Stimulated activated memory B cell treated with anti-CD40 and anti-IgM and Interleukin-4, amounts not matched to agents 10 μg/mL and 1 μg/mL and 100 μg/mL, for 72 hours (primary cell): Measurements from ENCODE around the gene FGGY.

Experiments
- ATAC-seq: fragments of 150-1000 bp; cut with Tn5 transposase; 2 replicates; pipeline ENCODE4 v1.10.0; 2021
- H3K27ac Mint-ChIP-seq: one replicate; pipeline ENCODE4 v1.8.0; 2022; ENCODE audit warnings: mild to moderate bottlenecking, mixed read lengths
- H3K27me3 Mint-ChIP-seq: one replicate; pipeline ENCODE4 v1.8.0; 2022; ENCODE audit warnings: mixed read lengths
- H3K36me3 Mint-ChIP-seq: one replicate; pipeline ENCODE4 v1.8.0; 2022; ENCODE audit warnings: mixed read lengths
- H3K4me1 Mint-ChIP-seq: one replicate; pipeline ENCODE4 v1.8.0; 2022; ENCODE audit warnings: mixed read lengths
- H3K4me3 Mint-ChIP-seq: one replicate; pipeline ENCODE4 v1.8.0; 2022; ENCODE audit warnings: mild to moderate bottlenecking, moderate library complexity, mixed read lengths
- H3K9me3 Mint-ChIP-seq: one replicate; pipeline ENCODE4 v1.8.0; 2022; ENCODE audit warnings: mixed read lengths

The FGGY gene

GRCh38 chr1:59763418-59763817, 466.5 kb downstream of the FGGY start:
- H3K27ac Mint-ChIP-seq = no peak overlapping the region
- H3K9me3 Mint-ChIP-seq = no peaks in the 10 kb centered on the region
- H3K4me1 Mint-ChIP-seq = peaks cover 6% of the 10 kb centered on the region
- ATAC-seq = no peak
- H3K4me3 Mint-ChIP-seq = no peak overlapping the region
- H3K27me3 Mint-ChIP-seq = no peaks in the 10 kb centered on the region
- peaks cover 5% of the 10 kb centered on the region for H3K36me3 Mint-ChIP-seq

GRCh38 chr1:59765011-59765730, 468.3 kb downstream of the FGGY start:
- Mint-ChIP-seq H3K27ac (no peak overlapping the region), H3K36me3 (peaks cover 5% of the 10 kb centered on the region), H3K27me3 (no peaks in the 10 kb centered on the region), H3K4me1 (no peaks in the 10 kb centered on the region), H3K4me3 (no peak overlapping the region), H3K9me3 (no peaks in the 10 kb centered on the region)
- ATAC-seq = no peak

GRCh38 chr1:59766227-59766855, 469.4 kb downstream of the FGGY start:
- ATAC-seq = no peak
- Mint-ChIP-seq H3K4me1 (no peaks in the 10 kb centered on the region), H3K27me3 (no peaks in the 10 kb centered on the region), H3K27ac (no peak overlapping the region), H3K9me3 (no peaks in the 10 kb centered on the region), H3K36me3 (peaks cover 5% of the 10 kb centered on the region), H3K4me3 (no peak overlapping the region)

- H3K27ac Mint-ChIP-seq = no peak overlapping the region
- no peak overlapping the region for H3K4me3 Mint-ChIP-seq
- H3K9me3 Mint-ChIP-seq = no peaks in the 10 kb centered on the region
- ATAC-seq = no peak
- no peaks in the 10 kb centered on the region for H3K27me3 Mint-ChIP-seq
- peaks cover 5% of the 10 kb centered on the region for H3K36me3 Mint-ChIP-seq
- H3K4me1 Mint-ChIP-seq = no peaks in the 10 kb centered on the region
Measured at GRCh38 chr1:59767119-59767518, 470.2 kb downstream of the FGGY start.

GRCh38 chr1:59768792-59769735, 472.2 kb downstream of the FGGY start:
- Mint-ChIP-seq H3K4me3 (no peak overlapping the region), H3K27ac (no peak overlapping the region), H3K9me3 (no peaks in the 10 kb centered on the region), H3K4me1 (no peaks in the 10 kb centered on the region), H3K36me3 (peaks cover 6% of the 10 kb centered on the region), H3K27me3 (no peaks in the 10 kb centered on the region)
- ATAC-seq = no peak

- no peak for ATAC-seq
- Mint-ChIP-seq H3K27ac (no peak overlapping the region), H3K4me3 (no peak overlapping the region), H3K36me3 (peaks cover 5% of the 10 kb centered on the region), H3K4me1 (no peaks in the 10 kb centered on the region), H3K9me3 (no peaks in the 10 kb centered on the region), H3K27me3 (no peaks in the 10 kb centered on the region)
Measured at GRCh38 chr1:59769736-59770095, 472.8 kb downstream of the FGGY start.

- Mint-ChIP-seq H3K36me3 (peaks cover 5% of the 10 kb centered on the region), H3K4me1 (no peaks in the 10 kb centered on the region), H3K4me3 (no peak overlapping the region), H3K27me3 (no peaks in the 10 kb centered on the region), H3K9me3 (no peaks in the 10 kb centered on the region), H3K27ac (no peak overlapping the region)
- ATAC-seq = no peak
Measured at GRCh38 chr1:59771361-59771760, 474.5 kb downstream of the FGGY start.

GRCh38 chr1:59775480-59775879, 478.6 kb downstream of the FGGY start:
- no peak overlapping the region for H3K4me3 Mint-ChIP-seq
- ATAC-seq = no peak
- H3K4me1 Mint-ChIP-seq = no peaks in the 10 kb centered on the region
- peaks cover 5% of the 10 kb centered on the region for H3K36me3 Mint-ChIP-seq
- H3K27ac Mint-ChIP-seq = no peak overlapping the region
- no peaks in the 10 kb centered on the region for H3K9me3 Mint-ChIP-seq
- no peaks in the 10 kb centered on the region for H3K27me3 Mint-ChIP-seq

GRCh38 chr1:59776960-59777852, 480.3 kb downstream of the FGGY start:
- Mint-ChIP-seq H3K9me3 (no peaks in the 10 kb centered on the region), H3K27me3 (no peaks in the 10 kb centered on the region), H3K4me1 (no peaks in the 10 kb centered on the region), H3K4me3 (no peak overlapping the region), H3K36me3 (peaks cover 5% of the 10 kb centered on the region), H3K27ac (no peak overlapping the region)
- no peak for ATAC-seq

GRCh38 chr1:59779949-59780348, 483.1 kb downstream of the FGGY start:
- no peaks in the 10 kb centered on the region for H3K27me3 Mint-ChIP-seq
- H3K9me3 Mint-ChIP-seq = no peaks in the 10 kb centered on the region
- no peaks in the 10 kb centered on the region for H3K36me3 Mint-ChIP-seq
- H3K4me3 Mint-ChIP-seq = no peak overlapping the region
- no peak for ATAC-seq
- no peaks in the 10 kb centered on the region for H3K4me1 Mint-ChIP-seq
- no peak overlapping the region for H3K27ac Mint-ChIP-seq

- no peak for ATAC-seq
Measured at GRCh38 chr1:59788825-59789224, 491.9 kb downstream of the FGGY start.

GRCh38 chr1:59798600-59798999, 501.7 kb downstream of the FGGY start:
- H3K27ac Mint-ChIP-seq = no peak overlapping the region
- no peaks in the 10 kb centered on the region for H3K4me1 Mint-ChIP-seq
- peaks cover 10% of the 10 kb centered on the region for H3K27me3 Mint-ChIP-seq
- peaks cover 9% of the 10 kb centered on the region for H3K9me3 Mint-ChIP-seq
- H3K4me3 Mint-ChIP-seq = no peak overlapping the region
- no peak for ATAC-seq
- H3K36me3 Mint-ChIP-seq = no peaks in the 10 kb centered on the region

More at GRCh38 chr1:59788825-59789224, 491.9 kb downstream of the FGGY start:
- Mint-ChIP-seq H3K27me3 (peaks cover 14% of the 10 kb centered on the region), H3K9me3 (peaks cover 24% of the 10 kb centered on the region), H3K4me1 (no peaks in the 10 kb centered on the region), H3K4me3 (no peak overlapping the region), H3K36me3 (peaks cover 41% of the 10 kb centered on the region), H3K27ac (no peak overlapping the region)

- H3K27me3 Mint-ChIP-seq = peaks cover 10% of the 10 kb centered on the region
- no peak overlapping the region for H3K27ac Mint-ChIP-seq
- H3K36me3 Mint-ChIP-seq = no peaks in the 10 kb centered on the region
- H3K9me3 Mint-ChIP-seq = peaks cover 3% of the 10 kb centered on the region
- no peak overlapping the region for H3K4me3 Mint-ChIP-seq
- no peaks in the 10 kb centered on the region for H3K4me1 Mint-ChIP-seq
- ATAC-seq = no peak
Measured at GRCh38 chr1:59803458-59804038, 506.7 kb downstream of the FGGY start.

- Mint-ChIP-seq H3K36me3 (no peaks in the 10 kb centered on the region), H3K4me3 (no peak overlapping the region), H3K27ac (no peak overlapping the region), H3K4me1 (no peaks in the 10 kb centered on the region), H3K27me3 (peaks cover 10% of the 10 kb centered on the region), H3K9me3 (peaks cover 3% of the 10 kb centered on the region)
- no peak for ATAC-seq
Measured at GRCh38 chr1:59804301-59804700, 507.4 kb downstream of the FGGY start.
